Gastrocnemius medialis (tissue), 4 donors: ENCODE results near the gene ROBO1.

ENCODE experiments used
- CTCF ChIP-seq, 5 experiments: fragments of 450-650 bp in 3 of 5; fragments of 200-600 bp in 2 of 5; sonication (generic) in 2 of 5; IDR thresholded peaks in 4 of 5; conservative IDR thresholded peaks in 1 of 5; 1 replicate in 4 of 5; 2 replicates in 1 of 5; pipeline ENCODE4 v1.5.1; 2016 to 2019; ENCODE audit warnings: antibody characterized with exemption in 5 of 5, mild to moderate bottlenecking in 3 of 5, moderate library complexity in 3 of 5
- POLR2A ChIP-seq, 2 donors: fragments of 450-650 bp; IDR thresholded peaks; one replicate each; pipeline ENCODE4 v1.6.1; 2017; ENCODE audit warnings: antibody characterized with exemption in 2 of 2, mild to moderate bottlenecking in 2 of 2, moderate library complexity in 2 of 2

DNA sequence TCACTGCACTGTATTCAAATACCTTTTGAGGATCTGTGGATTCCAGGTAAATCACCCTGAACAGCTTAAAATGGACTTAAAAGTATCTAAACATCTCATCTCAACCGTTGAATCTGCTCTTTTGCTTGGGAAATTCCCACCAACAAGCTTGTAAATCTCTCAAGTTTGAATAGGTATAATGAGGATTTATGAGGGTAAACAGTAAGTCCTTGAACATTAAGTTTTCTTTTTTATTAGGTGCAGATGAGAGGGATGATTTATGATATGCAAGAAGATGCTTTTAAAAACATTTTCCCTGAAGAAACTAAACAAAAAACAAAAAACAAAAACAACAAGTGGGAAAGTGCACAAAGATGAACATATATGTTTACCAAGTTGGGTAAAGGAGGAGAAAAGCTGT, 290.6 kb downstream of the ROBO1 start:
- TF ChIP-seq CTCF (IDR thresholded peaks at IDR 0.05 in 4 of 5, conservative IDR thresholded peaks at IDR 0.05 in 1 of 5) (no peak), POLR2A (IDR thresholded peaks at IDR 0.05) (no peak)
